CD4-positive, alpha-beta T cell treated with Interleukin-10 for 1 hour (primary cell): ENCODE data around the gene ZP3.
"Not testable (repeated sequence)": the region's sequence is repeated elsewhere in the genome, so short reads cannot be mapped to it uniquely, and the experiment has no call there.

Experiments
- DNase-seq: peaks from one replicate; pipeline ENCODE4 v3.0.0-alpha.2; 2020

Gene ZP3

DNA sequence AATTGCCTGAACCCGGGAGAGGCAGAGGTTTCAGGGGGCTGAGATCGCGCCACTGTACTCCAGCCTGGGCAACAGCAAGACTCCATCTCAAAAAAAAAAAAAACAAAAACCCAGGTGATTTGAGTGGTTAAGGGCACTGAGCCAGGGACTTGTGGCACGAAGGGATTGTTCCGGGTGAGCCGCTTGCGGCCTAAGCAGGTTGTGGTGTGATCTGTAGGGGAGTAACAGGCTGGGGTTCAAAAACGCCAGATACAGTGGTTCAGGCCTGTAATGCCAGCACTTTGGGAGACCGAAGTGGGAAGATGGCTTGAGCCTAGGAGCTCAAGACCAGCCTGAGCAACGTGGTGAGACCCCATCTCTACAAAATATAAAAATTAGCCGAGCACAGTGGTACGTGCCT, 19.1 kb downstream of the ZP3 start:
- peak; percentile 15 for DNase-seq

DNA sequence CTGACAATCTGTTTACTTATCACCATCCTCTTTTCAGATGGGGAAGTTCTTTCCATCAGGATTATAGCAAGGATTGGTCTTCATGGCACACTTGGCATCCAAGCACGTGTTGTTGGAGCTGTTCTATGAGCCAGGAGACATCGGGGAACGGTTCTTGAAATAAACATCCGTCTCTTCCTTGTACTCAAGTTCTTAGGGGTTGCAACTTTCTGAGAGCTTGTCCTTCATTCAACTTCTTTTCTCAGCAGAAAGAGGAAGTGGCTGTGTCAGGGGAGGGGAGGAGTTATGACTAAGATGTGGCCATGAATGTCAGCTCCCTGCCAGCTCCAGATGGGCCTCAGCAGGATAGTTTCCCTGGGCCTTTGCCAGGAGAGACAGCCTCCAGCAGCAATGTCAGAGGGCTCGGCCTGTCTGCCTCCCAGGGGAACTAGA, 20.8 kb downstream of the ZP3 start:
- DNase-seq, result peak; percentile 6

DNA sequence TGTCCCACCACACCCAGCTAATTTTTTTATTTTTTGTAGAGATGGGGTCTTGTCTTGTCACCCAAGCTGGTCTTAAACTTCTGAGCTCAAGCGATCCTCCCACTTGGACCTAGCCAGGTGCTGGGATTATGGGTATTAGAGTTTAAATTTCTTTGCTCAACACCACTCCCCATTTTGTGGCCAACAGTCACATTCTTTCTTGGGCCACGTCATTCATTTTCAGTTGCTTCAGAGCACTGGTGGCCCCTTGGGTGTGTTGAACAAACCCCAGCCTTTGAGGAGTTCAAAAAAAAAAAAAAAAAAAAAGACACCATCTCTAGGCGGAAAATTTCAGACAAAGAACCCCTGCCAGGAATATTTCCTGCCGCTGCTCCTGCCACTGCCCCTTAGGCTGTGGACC, 32.3 kb downstream of the ZP3 start:
- not testable (repeated sequence) for DNase-seq

DNA sequence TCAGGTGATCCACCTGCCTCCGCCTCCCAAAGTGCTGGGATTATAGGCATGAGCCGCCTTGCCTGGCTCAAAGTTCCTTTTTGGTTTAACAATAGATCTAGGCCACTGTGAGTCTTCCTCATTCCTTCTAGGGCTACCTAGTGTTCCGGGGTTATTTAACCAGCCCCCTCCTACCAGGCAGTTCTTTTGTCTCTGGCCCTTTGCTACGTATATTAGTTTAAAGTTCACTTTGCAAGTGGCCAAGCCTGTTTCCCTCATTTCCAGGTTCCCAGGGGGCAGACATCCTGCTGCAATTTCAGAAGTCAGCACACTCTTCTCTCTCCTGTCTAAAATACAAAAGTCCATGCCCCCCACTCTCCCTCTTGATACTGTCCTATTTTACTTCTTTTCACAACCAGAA, 33.8 kb downstream of the ZP3 start:
- DNase-seq, result not testable (repeated sequence)

DNA sequence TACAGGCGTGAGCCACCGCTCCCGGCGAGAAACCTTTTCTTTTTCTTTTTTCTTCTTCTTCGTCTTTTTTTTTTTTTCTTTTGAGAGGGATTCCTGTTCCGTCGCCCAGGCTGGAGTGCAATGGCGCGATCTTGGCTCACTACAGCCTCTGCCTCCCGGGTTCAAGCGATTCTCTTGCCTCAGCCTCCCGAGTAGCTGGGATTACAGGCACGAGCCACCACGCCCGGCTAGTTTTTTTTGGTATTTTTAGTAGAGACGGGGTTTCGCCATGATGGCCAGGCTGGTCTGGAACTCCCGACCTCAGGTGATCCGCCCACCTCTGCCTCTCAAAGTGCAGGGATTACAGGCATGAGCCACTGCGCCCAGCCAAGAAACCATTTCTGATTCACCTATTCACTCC, 36.0 kb downstream of the ZP3 start:
- not testable (repeated sequence) for DNase-seq

DNA sequence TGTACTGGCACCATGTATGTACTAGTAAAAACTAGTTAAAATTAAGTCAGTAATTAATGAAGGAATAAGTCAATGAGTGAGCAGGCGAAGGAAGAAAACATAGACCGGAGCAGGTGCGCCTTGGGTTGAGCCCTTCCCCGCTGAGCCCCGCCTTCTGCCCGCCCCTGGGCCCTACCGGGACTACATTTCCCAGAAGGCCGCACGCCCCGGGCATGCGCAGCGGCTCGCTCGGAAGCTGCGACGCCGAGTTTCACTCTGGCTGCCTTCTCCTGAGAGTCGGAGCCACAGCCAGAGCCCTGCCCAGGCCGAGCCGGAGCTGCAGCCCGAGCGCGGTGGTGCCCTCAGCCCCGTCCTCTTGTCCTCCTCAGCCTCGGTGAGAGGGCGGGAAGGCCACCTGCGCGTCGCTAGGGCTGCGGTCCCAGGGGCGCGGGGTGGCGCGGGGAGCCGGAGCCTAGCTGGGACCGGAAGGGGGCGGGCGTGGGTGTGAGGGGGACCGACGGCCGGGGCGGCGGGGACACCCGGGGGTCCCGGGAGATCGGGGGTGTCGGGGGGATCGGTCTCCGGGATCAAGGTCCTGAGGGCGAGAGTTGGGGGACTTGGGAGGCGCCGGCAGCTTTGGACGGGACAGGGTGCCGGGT, 36.8 kb downstream of the ZP3 start, which contains the start of gene DTX2:
Gene DTX2, plus strand, starts transcription at position 246 of the 638 bp plus-strand sequence. CDS start 18,801 bp downstream, outside the sequence.
- peak; percentile 56 for DNase-seq

DNA sequence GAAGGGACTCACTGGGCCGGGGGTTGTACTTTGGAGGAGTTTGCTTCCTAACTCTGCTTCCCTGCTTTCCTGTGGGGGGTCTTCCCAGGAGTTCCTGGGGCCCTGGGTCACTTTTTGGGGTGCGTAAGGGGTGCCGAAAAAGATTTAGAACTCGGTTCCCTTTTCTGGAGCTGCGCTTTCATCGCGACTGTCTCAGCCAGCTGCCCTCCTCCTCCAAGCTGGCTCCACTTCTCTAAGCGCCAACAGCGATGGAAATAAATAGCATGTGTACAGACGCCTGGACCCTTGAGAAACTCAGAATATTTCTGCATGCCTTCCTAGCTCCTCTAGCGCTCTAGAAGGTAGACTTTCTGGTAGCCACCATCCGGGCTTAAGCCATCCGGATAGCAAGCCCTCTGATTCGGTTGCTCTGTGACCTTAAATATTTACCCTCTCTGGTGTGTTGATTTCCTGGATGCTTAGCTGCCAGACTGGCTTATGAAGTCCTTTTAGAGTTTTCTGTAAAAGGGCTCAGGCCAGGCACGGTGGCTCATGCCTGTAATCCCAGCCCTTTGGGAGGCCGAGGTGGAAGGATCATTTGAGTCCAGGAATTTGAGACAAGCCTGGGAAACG, 37.6 kb downstream of the ZP3 start:
- not testable (repeated sequence) for DNase-seq

DNA sequence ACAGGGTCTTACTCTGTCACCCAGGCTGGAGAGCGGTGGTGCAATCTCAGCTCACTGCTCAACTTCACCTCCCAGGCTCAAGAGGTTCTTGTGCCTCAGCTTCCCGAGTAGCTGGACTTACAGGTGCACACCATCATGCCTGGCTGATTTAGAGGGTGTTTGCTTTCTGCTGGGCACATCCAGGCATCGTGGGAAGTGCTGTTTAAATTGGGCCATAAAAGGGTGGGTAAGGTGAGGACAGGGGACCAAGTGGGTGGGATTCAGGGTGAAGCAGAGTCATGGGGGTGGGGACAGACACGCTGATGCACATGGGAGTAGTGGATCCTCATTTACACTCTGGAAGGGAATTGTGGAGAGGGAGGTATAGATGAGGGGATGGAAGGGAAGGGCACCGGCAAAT, 40.2 kb downstream of the ZP3 start:
- not testable (repeated sequence) for DNase-seq

DNA sequence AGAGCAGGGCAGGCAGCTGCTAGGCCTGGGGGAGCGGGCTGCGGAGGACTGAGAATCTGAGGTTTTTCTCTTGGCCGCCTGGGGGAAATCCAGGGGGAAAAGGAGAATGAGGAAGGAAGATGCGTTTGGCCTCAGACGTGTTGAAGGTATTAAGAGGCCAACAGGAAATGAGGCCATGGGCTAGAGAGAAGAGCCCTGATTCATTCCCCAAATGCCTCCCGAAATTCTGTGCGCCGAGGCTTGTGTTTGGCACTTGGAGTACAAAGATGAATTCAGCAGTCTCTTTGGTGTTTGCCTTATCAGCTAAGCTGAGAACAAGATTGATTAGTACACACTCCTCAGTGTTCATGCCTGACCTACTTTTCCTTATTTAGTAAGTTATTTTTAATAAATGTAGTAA, 41.2 kb downstream of the ZP3 start:
- not testable (repeated sequence) for DNase-seq

DNA sequence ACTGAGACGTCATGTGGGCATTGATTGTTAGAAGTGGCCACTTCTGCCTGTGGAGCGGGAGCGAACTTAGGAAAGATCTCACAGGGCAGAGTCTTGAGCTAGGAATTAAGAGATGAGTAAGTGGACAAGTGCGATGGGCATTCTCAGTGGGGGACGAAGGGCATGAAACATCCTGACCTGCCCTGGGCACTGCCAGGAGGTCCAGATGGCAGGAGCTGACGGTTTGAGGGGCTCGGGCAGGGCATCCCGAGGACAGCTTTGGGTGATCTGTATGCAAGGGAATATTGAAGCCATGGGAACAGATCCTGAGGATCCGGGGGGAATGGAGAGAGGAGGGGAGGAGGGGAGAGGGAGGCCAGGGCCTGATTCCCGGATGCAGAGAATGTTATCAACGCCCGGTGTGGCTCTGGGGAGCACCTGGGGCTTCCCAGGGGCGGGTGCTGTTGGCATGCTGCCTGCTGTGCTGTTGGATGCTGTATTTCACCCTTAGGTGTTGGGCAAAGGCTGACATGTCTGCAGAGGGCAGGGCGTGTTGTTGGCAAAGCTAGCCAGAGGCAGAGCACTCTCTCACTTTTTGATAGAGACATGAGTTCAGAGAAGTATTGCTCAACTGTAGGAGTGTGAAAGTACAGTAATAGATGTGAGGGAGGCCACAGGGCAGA, 43.1 kb downstream of the ZP3 start:
- DNase-seq, result not testable (repeated sequence)

DNA sequence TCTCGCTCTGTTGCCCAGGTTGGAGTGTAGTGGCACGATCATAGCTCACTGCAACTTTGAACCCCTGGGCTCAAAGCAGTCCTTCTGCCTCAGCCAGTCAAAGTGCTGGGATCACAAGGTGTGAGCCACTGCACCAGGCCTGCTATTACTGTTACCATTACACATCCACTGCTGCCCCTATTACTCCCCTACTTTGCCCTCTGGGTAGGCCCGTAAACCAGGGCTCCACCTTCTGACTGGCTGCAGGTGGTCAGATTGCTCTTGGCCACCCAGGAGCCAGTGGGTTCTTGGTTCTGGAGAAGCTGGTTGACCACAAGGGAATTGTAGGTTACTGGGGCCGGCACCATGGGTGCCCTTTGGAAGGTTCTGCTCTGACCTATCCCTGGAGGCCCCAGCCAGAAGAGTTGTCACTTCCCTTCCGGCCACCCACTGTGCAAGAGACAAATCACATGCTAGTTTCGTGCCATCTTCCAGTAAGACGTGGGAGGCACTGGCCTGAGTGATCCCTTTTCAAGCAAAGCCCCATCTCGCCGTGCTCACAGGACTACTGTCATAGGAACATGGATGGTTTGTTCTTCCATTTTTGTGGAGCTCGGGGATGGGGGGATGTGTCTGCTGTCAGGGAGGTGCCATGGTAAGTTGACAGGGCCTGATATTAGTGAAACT, 46.9 kb downstream of the ZP3 start:
- not testable (repeated sequence) for DNase-seq

DNA sequence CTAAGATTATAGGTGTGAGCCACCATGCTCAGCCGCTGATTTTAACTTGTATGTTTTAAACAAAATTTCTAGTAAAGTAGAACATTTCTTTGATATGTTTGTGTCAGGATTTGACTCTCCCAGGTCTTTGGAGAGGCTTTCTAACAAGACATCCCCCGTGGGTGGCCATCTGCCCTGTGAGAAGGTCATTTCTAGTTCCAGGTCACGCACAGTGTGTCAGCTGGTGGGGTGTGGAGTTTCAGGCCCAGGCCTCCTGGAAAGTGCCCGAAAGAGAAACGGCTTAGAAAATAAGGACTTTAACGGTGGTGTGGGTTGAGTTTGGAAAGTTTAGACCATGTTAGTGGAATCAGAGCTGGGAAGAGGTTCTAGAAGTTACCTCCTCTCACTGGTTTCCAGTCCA, 48.3 kb downstream of the ZP3 start:
- DNase-seq, result not testable (repeated sequence)

DNA sequence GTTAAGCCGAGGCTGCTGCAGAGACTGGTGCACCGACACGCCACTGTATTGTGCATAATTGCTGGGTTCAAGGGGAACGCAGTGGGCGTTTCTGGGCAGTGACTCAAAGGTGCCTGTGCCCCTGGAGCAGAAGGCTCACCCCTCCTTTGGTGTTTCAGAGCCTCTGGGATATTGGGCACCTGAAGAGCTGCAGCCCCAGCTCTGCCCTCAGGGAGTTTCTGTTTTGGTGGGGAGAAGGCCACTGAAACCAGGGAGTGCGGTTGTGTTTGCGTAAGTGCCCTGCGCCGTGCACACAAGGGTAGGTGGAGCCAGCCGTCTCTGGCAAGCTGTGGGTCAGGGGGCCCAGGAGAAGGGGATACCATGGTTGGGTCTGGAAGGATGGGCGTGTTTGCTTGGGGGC, 51.5 kb downstream of the ZP3 start:
- DNase-seq, result not testable (repeated sequence)

DNA sequence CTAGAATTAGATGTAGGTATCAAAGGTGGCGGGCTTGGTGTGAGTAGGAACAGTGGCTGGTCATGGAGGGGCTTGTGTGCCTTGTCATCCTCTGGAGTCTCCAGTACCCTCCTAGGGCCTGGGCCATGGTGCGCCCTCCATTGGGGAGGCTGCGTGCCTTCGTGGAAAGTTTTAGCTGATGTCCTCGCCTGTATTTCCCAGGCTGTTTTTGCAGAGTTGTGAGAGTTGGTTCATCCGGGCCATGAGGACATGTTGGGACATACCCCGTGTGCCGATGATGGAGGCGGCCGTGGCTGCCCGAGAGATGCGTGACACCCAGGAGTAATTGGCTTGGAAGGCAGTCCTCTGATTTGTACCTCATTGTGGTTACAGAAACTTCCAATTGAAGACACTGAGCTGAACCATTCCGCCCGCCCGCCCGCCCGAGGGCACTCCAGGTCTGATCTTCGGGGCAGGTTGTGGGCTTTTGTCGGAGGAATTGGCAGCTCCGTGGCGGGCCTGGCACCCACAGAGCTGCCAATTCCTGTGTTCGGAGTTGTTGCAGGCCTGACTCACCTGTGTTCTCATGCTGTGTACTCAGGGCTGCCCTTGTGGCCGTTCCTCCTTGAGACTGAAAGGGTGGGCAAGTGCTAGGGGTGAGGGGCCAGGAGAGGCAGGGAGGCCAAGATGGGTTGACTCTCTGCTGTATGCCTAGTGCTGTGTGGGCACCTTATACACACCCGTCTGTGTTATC, 52.2 kb downstream of the ZP3 start:
- DNase-seq, result not testable (repeated sequence)

DNA sequence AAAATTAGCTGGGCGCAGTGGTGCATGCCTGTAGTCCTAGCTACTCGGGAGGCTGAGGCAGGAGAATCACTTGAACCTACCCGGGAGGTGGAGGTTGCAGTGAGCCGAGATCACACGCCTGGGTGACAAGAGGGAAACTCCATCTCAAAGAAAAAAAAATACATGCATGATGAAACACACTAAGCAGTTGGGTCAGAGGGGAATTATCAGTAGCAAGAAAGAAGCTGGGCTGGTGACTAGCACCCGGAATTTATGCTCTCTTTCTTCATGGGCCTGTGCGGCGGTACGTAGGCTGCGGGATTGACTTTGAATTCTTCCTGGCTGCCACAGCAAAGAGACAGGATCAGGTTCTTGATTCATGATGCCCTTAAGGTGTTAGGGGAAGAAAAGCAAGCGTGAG, 54.9 kb downstream of the ZP3 start:
- DNase-seq, result not testable (repeated sequence)

DNA sequence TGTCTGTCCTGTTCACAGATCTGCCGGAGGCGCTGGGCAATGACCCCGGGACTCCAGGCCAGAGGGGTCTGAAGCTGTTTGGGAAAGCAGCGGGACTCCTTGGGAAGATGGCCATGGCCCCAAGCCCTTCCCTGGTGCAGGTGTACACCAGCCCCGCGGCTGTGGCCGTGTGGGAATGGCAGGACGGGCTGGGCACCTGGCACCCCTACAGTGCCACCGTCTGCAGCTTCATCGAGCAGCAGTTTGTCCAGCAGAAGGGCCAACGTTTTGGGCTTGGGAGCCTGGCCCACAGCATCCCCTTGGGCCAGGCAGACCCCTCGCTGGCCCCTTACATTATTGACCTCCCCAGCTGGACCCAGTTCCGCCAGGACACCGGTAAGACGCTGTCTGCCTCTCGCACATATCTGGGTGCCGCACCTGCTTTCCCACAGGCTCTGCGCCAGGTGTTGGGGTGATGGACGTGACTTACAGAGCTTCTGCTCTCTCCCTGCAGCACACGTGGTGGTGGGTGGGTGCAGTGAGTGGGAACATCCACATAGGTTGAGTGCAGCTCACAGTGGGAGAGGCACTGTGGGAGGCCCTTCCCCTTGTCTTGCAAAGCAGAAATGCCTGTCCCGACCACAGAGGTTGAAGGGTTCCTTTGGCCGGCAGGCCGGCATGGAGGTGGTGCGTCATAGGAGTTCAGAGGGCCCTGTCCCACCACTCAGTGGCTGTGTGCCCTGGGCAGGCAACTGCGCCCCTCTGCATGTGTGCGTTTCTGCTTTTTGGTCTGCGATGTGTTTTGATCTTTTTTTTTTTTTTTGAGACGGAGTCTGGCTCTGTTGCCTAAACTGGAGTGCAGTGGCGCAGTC, 55.9 kb downstream of the ZP3 start:
- not testable (repeated sequence) for DNase-seq

DNA sequence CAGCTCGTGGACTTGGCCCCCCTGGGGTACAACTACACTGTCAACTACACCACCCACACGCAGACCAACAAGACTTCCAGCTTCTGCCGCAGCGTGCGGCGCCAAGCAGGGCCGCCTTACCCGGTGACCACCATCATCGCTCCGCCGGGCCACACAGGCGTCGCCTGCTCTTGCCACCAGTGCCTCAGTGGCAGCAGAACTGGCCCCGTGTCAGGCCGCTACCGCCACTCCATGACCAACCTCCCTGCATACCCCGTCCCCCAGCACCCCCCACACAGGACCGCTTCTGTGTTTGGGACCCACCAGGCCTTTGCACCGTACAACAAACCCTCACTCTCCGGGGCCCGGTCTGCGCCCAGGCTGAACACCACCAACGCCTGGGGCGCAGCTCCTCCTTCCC, 57.9 kb downstream of the ZP3 start:
- not testable (repeated sequence) for DNase-seq

DNA sequence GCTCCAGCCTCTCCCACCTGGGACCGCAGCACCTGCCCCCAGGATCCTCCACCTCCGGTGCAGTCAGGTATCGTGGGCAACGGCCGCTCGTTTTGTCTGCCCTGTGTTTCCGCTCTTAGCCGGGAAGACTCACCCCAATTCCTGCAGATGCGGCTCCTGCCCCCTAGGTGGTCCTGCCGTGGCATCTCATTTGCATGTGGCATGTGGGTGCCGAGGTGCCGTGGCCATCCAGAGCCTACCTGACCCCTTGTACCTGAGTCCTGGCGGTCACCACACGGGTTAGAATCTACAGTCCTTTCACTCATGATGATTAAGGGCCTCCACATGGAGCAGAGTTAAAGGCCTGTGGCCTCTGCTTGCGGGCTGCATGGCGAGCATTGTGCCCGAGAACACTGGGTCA, 58.3 kb downstream of the ZP3 start:
- not testable (repeated sequence) for DNase-seq

DNA sequence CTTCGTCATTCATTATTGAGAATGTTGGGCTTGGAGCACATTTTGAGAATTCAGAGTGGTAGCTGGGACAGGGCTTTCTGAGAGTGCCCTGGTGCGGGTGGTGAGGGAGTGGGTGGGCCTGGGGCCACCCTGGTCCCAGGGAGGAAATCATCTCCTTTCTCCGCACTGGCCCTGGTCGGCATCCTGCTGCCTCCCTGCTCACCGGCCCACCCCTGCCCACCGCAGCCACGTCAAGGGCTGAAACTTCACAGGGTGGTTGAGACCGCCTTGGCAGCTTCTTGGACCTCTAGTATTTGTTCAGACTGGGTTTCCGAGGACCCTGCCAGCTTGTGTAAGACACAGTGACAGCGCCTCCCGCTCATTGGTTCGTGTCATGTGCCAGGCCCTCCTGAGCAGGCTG, 59.7 kb downstream of the ZP3 start:
- not testable (repeated sequence) for DNase-seq

DNA sequence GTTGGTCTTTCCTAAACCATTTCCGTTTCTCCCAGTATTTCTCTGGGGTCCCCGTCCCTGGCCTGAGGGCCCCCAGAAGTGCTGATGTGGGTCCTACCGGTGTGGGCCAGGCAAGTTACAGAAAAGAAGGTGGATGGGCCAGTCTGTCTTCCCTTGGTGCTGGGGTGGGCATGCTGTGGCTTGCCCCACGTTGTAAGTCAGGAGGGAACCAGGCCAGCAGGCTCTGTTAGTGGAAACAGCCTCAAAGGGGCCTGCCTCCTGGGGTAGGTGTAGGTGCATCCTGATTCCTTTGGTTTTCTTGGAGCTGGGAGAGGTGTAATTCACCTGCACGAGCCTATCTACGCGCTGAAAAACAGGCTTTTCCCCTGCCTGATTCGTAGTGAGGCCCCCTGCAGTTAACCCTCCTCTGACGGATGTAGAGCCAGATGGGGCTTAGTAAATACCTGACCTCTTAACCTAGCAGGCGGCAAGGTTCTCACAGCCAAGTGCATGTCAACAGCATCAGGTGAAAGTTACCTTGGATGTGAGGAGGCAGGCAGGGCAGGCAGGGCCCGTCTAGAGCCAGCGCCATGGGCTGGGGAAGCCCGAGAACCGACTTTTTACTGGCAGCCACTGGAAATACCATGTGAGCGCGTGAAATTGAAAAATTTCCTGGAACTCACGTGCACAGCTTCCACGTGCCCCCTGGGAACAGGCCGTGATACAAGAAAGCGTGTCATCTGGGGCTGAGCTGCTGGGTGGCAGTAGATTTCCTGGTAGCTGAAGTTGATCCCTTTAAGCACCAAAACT, 61.3 kb downstream of the ZP3 start:
- DNase-seq, result not testable (repeated sequence)

DNA sequence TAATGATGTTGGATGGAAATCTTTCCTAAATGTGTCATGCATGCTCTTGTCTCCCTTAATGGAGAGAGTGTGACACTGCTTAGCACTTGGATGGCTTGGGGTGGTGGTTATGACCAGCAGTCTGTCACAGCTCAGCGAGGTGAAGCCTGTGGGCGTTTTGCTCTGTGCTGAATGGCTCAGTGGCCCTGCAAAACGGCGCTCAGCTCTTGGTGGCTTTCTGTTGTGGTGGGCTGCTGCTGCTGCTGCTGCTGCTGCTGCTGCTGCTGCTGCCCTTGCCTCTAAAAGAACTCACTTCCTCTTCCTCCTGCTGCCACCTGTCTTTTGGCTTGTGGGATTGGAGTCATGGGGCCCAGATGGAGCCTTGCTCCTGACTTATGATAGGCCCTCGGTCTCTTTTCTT, 61.9 kb downstream of the ZP3 start:
- peak; percentile 35 for DNase-seq
